Ovary (tissue), 3 donors: ENCODE results near the gene KLHL2.

ENCODE experiments used
- CTCF ChIP-seq, 3 donors: fragments of 450-650 bp in 2 of 3; fragments of 200-600 bp in 1 of 3; IDR thresholded peaks; one replicate each; pipeline versions ENCODE4 v1.5.1 to v1.8.0; 2016 to 2022; ENCODE audit warnings: antibody characterized with exemption in 3 of 3, mild to moderate bottlenecking in 1 of 3
- EP300 ChIP-seq: sonication (generic); formaldehyde crosslinking; IDR thresholded peaks from one replicate; pipeline ENCODE4 v1.6.1; 2017; ENCODE audit warnings: antibody characterized with exemption
- POLR2A ChIP-seq: fragments of 450-650 bp; IDR thresholded peaks from one replicate; pipeline ENCODE4 v1.6.1; 2017; ENCODE audit warnings: antibody characterized with exemption, mild to moderate bottlenecking, moderate library complexity
- donor health status: DM: no; HTN: no; CAD: no.

GRCh38 chr4:165194368-165194767 is 13.0 kb upstream of the KLHL2 start:
- TF ChIP-seq CTCF (IDR thresholded peaks at IDR 0.05) (no peak), POLR2A (no peak), EP300 (no peak)
